ENCODE results near the gene PLTP. TPM values are rescaled to one million over a fixed set of nuclear protein-coding genes. Genes with fewer than 3 reads are reported as not detected.
"Not testable (repeated sequence)": the region's sequence is repeated elsewhere in the genome, so short reads cannot be mapped to it uniquely, and the experiment has no call there.

The PLTP gene, protein sequence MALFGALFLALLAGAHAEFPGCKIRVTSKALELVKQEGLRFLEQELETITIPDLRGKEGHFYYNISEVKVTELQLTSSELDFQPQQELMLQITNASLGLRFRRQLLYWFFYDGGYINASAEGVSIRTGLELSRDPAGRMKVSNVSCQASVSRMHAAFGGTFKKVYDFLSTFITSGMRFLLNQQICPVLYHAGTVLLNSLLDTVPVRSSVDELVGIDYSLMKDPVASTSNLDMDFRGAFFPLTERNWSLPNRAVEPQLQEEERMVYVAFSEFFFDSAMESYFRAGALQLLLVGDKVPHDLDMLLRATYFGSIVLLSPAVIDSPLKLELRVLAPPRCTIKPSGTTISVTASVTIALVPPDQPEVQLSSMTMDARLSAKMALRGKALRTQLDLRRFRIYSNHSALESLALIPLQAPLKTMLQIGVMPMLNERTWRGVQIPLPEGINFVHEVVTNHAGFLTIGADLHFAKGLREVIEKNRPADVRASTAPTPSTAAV
- 97.7 TPM for total RNA-seq
- long read RNA-seq, transcript PLTP-203 (16 exons, 1,743 nt): major isoform, 94 of 118 reads
- long read RNA-seq, partial matches to known transcripts: 15 of 118 reads
- long read RNA-seq, other reads (novel, unspliced or antisense): 8 of 118 reads

DNA sequence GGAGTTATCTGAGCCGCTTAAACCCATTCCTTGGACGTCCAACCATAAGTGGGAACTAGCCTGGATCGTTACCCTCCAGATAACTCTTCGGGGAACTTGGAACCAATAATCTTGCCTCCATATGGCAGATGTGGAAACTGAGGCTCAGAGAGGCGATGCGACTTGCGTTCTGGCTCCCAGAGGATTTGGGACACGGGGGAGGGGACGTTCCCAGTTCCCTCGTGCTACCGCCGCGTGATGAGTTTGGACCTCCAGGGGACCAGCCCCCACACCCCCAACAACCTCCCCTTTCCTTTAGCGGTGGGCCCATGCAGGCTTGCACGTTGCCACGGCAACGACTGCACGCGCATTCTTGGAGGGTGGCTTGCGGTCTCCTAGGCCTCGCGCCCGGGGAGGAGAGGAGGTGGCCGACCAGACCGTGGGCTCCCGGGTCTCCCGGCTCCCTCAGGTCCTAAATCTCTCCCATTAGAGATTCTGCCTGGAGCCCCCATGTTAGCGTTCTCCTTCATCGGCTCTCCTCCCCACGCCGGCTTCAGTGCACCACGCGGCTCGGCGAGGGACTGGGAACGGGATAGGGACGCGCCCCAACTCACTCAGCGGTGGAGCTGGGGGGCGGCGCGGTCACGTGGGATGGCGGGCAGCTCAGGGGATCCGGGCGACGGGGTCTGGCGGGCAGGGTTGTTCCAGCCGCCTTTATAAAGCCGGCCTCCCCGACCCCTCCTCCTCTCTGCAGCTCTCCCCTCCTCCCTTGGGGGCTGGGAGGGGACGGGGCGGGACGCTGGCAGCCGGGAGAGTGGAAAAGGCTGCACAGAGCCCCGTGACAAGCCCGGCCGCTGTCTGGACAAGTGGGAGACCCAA is at the start of gene PLTP:
Gene PLTP (minus strand): TSS at position 670 of the 858 bp plus-strand sequence. CDS start 703 bp downstream, outside the sequence.
- ATAC-seq (peak; percentile 79), DNase-seq (peak; percentile 88)
- intact Hi-C loops (cut with micrococcal nuclease): no loop called here

DNA sequence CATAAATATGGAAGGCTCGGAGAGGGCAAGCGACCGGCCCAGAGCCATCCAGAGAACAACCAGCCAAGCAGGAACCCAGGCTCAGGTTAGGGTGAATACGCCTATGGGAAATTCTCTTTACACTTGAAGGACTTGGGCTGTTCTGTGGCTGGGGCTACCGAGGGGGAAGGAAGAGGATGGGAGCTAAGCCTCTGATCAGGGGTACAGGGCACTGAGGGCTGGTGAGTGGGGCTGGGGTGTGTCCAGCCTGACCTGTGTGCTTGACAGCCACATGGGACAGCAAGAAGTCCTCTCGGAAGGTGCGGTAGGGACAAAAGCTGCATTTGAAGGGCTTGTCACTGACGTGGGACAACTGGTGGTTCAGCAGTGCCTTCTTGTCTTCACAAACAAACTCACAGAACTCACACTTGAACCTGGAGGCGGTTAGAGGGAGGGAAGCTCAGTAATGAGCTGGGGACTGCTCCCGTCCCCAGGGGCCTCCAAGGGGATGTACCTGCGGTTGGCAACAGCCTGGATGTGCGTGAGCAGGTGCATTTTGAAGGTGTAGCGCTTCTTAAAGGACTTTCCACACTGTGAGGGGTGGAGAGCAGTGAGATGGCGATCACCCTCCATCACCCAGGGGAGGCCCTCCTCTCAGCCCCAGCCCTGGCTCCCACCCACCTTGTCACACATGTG is 48.1 kb upstream of the PLTP start:
- ATAC-seq (no peak), DNase-seq (peak; percentile 17)
- intact Hi-C loops (cut with micrococcal nuclease): no loop called here

DNA sequence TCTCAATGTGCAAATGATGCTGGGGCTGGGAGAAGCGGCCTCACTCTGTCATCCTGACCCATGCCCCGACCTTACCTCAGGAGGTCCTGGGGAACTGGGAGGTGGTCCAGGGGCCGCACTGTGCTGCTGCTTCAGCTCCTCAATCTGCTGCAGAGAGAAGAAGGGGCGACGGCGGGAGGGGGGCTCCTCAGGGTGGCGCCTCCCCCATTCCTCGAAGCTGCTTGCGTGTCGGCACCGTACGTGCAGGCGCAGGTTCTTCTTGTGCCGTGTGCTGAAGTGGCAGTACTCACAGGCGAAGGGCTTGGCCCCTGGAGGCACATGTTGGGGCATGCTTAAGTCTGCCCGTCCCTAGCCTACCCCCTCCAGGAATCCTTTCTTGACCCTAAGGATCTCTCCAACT is 47.2 kb upstream of the PLTP start:
- DNase-seq (peak; percentile 28), ATAC-seq (no peak)
- intact Hi-C loops (cut with micrococcal nuclease): no loop called here

DNA sequence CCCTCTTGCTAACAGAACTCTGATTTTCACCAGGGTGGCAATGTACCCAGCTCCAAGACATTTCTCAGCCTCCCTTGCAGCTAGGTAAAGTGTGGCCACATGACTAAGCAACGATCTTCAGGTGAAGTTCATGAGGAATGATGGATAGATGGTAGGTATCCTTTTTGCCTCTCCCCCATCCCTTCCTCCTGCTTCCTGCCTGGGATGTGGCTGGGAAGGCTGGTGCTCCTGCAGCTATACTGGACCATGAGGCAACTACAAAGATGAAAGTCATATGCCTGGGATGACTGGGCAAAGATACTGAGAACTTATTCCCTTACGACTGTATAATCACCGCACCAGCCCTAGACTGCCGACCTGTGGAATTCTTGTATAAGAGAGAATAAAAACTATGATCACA is 46.6 kb upstream of the PLTP start:
- intact Hi-C loops (cut with micrococcal nuclease): no loop called here
- DNase-seq: peak; percentile 5
- ATAC-seq: no peak

DNA sequence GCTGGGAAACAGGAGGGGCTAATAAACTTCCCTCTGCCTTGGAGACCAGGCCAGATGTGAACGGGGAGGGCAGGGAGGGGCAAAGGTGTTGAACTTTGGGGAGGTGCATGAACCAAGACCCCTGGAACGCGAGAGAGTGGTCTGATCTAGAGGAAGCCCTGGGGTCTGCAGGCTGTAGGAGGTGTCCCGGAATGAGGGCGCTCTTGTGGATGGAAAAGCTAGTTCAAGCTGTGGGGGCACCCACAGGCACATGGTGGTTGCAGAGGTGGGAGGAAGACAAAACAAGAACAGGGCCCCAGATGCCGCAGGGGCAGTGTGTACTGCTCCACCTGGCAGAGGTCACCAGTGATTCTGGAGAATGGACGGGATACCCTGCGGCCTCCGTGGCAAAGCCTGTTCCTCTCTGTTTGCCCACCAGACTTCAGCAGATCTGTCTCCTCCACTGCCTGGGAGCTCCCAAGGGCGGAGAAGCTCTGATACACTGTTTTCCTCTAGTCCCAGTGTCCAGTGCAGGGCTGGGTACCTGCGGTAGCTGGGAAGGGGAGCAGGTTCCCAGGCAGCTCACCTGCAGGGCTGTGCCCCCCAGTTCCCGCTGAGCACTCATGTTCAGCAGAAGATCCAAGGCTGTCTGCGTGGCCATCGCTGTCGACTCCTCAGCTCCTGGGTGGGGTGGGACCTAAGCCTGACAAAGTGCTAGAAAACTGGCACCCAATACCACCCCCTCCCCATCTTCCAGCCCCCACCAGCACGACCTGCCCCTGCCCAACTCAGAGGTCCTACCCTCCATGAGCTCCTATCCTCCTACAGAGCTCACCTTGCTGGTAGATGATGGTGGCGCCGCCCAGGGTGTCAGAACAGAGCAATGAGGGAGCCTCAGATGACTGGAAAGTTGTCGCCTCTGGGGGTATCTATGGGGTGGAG is 45.3 kb upstream of the PLTP start:
- ATAC-seq (no peak), DNase-seq (peak; percentile 19)
- intact Hi-C loops (cut with micrococcal nuclease): no loop called here

DNA sequence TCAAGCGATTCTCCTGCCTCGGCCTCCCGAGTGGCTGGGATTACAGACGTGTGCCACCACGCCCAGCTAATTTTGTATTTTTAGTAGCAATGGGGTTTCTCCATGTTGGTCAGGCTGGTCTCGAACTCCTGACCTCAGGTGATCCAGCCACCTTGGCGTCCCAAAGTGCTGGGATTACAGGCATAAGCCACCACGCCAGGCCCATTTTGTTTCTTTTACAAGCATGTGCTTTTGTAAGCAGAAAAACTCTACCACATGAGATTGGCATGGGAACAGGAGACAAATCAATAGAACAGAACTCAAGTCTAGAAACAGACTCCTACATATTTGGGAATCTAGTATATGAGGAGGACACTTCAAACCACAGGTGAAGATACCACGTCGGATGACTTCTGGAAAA is 44.4 kb upstream of the PLTP start:
- intact Hi-C loops (cut with micrococcal nuclease); ATAC-seq: not testable (repeated sequence)
- peak; percentile 21 for DNase-seq

DNA sequence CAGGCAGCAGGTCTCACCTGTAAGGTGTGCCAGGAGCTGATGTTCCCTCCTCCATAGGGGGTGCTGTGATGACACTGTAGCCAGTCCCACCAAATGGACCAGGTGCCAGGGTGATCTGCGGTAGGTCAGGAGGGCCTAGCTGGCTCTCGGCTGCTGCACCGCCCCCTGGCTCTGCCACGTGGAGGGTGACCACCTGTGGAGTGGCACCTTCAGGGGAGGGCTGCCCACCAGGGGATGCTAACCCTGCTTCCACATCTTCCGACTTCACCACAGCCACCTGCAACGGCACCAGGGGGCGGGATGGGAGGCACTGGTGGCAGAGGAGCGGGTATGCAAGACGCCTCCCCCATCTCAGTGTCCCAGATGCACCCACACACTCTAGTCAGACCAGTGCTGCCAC is 41.7 kb upstream of the PLTP start:
- DNase-seq (peak; percentile 22), ATAC-seq (no peak)
- intact Hi-C loops (cut with micrococcal nuclease): no loop called here

DNA sequence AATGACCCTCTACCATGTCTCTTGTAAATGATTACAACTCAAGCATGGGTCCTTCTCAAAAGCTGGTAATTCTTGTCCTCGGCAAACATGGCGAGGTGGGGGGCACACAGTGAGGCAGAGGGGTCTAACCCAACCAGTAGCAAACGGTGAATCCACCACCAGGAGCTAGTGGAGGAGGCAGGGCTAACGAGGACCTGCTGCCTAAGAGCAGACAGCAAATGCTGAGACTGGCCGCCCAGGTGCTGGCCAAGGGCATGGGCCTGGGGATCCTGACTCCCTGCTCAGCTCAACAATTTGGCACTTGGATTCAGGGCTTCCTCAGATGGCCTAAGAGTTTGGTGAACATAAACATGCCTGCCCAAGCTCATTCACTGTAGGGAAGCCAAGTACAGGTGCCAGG is 40.9 kb upstream of the PLTP start:
- ATAC-seq: no peak
- intact Hi-C loops (cut with micrococcal nuclease): no loop called here
- no peak for DNase-seq

DNA sequence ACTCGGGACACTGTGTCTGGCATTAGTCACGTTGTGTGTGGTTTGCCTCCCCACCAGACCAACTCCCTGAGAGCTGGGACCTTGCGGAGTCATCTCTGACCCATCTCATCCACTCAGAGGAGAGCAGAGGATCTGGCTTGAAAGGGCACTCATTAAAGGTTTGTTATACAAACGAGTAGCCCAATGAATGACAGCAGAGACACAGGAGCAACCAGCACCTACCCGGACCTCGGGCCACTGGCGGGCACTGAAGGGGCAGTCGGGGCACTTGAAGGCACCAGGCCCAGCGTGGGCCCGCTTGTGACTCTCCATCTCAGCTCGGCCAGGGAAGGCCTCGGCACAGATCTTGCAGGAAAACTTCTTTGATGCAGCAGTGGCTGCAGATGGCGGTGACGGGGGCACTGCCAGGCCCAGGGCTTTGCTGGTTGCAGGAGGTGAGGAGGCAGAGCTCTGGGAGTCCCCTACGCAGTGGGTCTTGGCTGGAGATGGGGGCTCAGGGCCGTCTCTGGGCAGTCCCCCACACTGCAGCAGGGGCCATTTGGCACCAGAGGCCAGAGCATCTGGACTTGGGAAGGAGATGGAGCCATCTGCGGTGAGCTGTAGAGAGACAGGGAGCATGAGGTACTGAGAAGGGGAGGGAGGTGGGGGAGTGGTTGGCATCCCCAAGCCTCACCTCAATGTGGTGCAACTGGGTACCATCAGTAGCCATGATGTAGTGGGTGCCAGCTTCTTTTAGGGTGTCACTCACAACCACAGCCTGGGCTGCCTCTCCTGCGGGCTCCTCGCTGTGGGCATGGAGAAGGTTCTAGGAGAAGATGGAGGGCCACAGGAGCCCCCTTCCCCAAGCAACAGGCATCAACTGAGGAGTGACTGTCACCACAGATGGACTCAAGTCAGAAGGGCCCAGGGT is 40.2 kb upstream of the PLTP start:
- DNase-seq (peak; percentile 23), ATAC-seq (no peak)
- intact Hi-C loops (cut with micrococcal nuclease): no loop called here

DNA sequence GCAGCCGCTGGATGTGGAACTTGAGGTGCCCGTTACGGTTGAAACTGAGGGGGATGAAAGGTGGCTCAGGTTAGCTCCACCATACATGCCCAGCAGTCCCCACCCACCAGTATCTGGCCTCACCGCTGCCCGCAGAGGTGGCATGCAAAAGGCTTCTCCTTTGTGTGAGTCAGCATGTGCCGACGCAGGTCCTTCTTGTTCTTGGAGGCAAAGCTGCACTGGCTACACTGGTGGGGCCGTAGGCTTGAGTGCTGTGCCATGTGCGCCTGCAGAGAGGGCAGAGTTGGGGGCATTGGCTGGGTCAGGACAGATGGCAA is 38.3 kb upstream of the PLTP start:
- intact Hi-C loops (cut with micrococcal nuclease): no loop called here
- no peak for ATAC-seq
- DNase-seq: peak; percentile 22

DNA sequence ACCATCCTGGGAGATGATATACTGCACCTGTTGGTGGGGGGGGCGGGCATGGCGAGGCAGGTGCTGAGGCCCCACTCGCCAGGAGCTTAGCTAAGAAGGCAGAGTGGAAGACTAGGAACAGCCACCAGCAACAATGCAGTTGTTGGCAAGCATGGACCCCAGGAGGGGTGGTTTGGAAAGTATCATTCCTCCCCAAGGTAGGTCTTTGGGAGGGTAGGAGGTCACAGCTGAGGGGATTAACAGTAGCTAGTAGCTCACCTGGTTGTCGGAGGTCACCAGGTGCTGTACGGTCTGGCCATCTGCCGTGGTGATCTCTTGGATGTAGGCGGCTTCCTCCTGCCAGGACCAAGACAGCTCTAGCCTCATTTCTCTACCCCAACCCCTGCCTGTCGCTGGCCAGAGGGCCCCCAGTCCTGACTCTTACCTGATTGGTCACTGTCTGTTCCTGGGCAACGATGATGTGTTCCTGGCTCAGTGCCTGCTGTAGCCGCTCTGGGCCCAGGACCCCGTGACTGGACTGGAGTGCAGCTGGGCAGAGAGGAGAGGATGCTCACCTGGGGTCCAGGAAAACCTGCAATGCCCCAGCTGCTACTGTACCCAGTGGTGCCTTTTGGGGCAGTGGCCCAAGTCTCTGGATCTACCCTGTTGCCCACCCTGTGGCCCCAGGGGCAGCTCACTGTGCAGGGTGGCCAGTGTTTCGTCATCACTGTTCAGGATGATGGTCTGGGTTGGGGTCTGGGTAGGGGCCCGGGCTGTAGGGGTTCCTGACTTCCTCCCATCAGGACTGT is 37.8 kb upstream of the PLTP start:
- intact Hi-C loops (cut with micrococcal nuclease): no loop called here
- DNase-seq: peak; percentile 25
- ATAC-seq: peak; percentile 2

DNA sequence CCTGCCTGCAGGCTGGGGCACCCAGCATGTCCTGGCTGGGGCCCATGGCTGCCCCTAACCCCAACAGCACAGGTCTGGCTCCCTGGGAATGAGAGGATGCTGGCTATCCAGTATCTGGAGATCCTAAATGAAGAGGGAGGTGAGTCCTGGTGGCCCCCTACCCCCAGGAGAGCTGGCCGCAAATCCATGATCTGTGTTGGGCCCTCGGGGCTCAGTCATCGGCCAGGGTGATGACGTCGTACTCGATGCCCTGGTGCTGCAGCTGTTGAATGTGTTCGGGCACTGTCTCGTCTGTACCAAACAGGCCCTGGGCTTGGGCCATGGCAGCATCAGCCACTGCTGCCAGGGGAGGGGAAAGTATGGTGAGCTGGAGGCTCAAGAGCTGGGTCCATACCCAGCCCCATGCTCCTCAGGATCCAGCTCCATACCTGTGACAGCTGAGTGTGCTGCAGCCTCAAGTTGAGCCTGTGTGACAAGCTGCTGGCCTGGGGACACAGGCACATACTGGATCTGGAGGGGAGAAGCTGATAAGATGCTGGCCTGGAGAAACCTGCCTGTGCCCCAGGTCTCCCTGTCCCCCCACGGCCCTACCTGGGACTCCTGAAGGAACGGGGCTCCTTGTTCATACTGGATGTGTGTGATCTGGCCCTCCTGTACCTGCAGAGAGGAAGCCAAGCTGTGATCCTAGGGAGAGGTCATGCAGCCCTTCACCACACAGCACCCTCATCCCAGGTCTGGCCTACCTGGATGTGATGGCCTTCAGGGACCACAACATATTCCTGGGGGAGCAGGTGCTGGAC is 37.0 kb upstream of the PLTP start:
- DNase-seq: peak; percentile 21
- peak; percentile 2 for ATAC-seq
- intact Hi-C loops (cut with micrococcal nuclease): no loop called here

DNA sequence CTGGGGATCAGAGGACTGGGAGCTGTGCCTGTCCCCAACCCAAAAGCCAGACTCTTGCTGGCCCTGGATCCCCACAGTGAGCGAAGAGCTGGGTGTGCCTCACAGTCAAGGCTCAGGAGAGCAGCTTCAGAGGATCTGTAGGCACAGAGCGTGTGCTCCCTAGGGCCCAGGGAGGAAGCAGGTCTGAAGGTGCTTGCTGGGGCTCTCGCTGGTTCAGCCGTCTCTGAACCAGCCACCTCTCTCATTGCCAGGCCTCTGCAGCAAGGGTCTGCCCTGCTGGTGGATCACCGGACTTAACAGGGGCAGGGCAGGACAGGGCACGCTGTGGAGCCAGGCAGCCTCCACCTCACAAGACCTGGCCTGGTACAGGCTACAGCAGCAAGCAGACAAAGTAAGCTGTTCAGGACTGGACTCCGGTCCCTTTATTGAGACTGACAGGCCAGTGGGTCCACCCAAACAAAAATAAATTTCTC is 36.3 kb upstream of the PLTP start:
- DNase-seq: no peak
- peak; percentile 1 for ATAC-seq
- intact Hi-C loops (cut with micrococcal nuclease): no loop called here

DNA sequence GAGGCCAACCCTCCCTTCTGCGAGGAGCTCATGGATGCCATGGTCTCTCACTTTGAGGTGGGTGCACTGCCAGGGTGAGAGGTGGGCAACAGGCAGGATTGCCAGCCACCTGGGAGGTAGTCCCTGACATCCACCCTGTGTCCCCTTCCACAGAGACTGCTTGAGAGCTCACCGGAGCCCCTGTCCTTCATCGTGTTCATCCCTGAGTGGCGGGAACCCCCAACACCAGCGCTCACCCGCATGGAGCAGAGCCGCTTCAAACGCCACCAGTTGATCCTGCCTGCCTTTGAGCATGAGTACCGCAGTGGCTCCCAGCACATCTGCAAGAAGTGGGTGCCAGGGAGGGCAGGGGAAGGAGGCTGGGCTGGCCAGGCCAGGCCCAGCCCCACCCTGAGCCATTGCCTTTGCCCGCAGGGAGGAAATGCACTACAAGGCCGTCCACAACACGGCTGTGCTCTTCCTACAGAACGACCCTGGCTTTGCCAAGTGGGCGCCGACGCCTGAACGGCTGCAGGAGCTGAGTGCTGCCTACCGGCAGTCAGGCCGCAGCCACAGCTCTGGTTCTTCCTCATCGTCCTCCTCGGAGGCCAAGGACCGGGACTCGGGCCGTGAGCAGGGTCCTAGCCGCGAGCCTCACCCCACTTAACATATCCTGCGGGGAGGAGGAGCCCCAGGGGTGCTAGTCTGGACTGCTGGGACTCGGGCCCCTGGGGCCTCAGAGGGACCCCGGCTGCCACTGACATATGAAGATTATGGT is 35.3 kb upstream of the PLTP start:
- intact Hi-C loops (cut with micrococcal nuclease): no loop called here
- DNase-seq (peak; percentile 34), ATAC-seq (no peak)

All from left ventricle myocardium superior (tissue), 1 donor.